ENCODE measurements around the gene NAV2.
"Not testable (repeated sequence)": the region's sequence is repeated elsewhere in the genome, so short reads cannot be mapped to it uniquely, and the experiment has no call there.

The NAV2 gene

DNA sequence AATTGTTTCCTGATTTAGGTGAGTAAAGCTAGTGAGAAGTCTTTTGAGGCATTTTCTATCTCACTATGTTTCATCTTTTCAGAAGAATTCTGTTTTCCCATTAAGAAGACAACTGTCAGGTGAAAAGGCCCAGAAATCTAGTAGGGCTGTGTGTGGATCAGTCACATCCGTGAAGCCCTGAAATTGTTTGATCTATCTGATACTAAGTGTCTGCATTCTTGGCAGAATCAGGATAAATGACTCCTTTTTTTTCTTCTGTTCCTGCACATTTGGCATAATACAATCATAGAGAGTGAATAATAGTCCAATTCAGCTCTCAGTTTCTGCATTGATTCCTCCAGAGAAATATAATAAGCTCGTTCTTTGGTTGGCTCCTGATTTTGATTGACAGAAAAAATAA is 208.3 kb downstream of the NAV2 start:
- DNase-seq (ENCODE audit: low read depth, low spot score), result no peak
- TF ChIP-seq, protein P1, sequence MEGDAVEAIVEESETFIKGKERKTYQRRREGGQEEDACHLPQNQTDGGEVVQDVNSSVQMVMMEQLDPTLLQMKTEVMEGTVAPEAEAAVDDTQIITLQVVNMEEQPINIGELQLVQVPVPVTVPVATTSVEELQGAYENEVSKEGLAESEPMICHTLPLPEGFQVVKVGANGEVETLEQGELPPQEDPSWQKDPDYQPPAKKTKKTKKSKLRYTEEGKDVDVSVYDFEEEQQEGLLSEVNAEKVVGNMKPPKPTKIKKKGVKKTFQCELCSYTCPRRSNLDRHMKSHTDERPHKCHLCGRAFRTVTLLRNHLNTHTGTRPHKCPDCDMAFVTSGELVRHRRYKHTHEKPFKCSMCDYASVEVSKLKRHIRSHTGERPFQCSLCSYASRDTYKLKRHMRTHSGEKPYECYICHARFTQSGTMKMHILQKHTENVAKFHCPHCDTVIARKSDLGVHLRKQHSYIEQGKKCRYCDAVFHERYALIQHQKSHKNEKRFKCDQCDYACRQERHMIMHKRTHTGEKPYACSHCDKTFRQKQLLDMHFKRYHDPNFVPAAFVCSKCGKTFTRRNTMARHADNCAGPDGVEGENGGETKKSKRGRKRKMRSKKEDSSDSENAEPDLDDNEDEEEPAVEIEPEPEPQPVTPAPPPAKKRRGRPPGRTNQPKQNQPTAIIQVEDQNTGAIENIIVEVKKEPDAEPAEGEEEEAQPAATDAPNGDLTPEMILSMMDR (IDR thresholded peaks at IDR 0.05; ENCODE audit: low read depth, low read length), result no peak
- in situ Hi-C loops (cut with HindIII; ENCODE audit: low sequenced_read_pairs), result no loop called here
- no peak overlapping the region for H3K4me3 ChIP-seq (ENCODE audit: low read depth, low read length)

DNA sequence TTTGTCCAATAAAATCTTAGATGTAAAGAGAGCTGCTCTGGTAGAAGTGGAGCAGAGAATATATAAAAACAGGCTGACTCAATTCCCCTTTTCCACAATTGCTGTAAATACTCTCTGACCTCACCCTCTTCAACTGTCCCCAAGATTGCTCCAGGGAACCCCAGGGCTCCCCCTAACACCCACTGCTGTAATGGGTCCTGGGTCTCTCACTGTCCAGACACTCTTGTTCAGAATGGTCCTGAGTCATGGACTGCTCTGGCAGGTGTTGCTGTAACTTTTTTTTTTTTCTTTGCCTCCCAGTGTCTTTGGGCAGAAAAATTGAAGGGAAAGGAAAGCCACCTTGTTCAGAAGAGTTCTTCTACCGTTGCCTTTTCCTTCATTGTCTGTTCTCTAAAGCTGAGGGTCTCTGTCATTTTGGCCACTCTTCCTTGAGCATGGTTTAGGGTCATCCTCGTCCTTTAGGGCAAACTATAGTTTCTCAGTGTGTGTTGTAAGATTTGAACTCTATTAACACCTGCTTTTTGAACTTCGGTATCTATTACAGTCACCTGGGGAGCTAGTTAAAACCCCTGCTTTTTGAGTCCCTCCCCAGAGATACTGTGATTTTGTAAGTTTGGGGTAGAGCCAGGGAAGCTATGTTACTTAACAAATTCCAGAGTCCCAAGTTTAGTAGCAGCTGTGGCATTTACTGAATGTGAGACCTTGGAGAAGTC is 209.5 kb downstream of the NAV2 start:
- no peak overlapping the region for H3K4me3 ChIP-seq (ENCODE audit: low read depth, low read length)
- no peak for DNase-seq (ENCODE audit: low read depth, low spot score)
- TF ChIP-seq, protein P1 (IDR thresholded peaks at IDR 0.05; ENCODE audit: low read depth, low read length), result no peak
- in situ Hi-C loops (cut with HindIII; ENCODE audit: low sequenced_read_pairs), result no loop called here

DNA sequence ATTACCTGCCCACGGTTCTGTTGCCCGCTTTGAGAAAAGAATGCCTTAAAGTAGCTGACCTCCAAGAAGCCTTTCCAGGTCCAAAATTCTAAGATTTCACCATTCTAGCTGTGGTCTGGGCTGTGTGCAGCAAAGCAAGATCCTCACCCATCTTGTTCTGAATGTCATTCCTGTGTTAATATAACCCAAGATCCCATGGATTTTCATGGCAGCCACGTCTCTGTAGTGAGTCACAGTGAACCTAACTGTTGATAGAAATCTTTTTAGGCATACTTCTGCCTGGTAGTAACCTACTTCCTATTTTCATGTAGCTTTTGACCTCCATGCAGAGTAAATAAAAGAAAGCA is 210.0 kb downstream of the NAV2 start:
- in situ Hi-C loops (cut with HindIII; ENCODE audit: low sequenced_read_pairs), result no loop called here
- no peak overlapping the region for H3K4me3 ChIP-seq (ENCODE audit: low read depth, low read length)
- DNase-seq (ENCODE audit: low read depth, low spot score), result no peak
- TF ChIP-seq, protein P1 (IDR thresholded peaks at IDR 0.05; ENCODE audit: low read depth, low read length), result no peak

DNA sequence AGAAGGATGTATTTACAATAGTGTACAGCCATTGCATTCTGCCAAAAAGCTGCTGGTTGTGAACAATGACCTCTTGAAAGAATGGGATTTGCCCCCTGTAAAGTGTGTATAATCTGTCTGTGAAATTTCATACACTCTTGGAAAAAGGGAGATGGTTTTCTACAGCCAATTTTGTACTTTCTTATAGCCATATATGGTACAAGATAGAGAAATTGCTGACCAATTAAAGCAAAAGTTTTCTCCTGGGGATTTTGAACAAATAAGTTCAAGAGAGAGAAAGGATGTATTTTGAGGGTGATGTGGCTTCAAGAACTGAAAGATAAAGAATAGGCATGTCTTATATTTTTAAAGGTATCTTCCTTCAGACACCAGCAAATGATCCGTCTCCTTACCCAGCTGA is 211.0 kb downstream of the NAV2 start:
- TF ChIP-seq, protein P1 (IDR thresholded peaks at IDR 0.05; ENCODE audit: low read depth, low read length), result no peak
- in situ Hi-C loops (cut with HindIII; ENCODE audit: low sequenced_read_pairs), result no loop called here
- H3K4me3 ChIP-seq (ENCODE audit: low read depth, low read length), result no peak overlapping the region
- DNase-seq (ENCODE audit: low read depth, low spot score), result no peak

DNA sequence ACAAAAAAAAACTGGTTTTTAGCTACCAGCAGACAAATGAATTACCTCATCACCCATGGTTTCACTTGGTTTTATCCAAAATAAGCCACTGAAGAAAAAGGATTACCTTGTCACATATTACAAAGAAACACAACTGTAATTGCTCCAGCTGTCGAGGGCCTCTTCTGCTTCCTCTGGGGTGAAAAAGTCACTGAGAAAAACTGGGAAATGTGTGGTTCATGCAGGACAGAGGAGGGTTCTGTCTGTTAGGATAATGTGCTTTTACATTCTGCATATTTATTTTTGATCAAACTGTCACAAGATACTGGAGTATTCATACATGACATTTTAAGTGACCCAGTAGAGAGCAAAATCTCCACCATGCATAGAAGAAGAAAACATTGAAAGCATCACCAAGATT is 211.7 kb downstream of the NAV2 start:
- in situ Hi-C loops (cut with HindIII; ENCODE audit: low sequenced_read_pairs), result no loop called here
- TF ChIP-seq, protein P1 (IDR thresholded peaks at IDR 0.05; ENCODE audit: low read depth, low read length), result no peak
- DNase-seq (ENCODE audit: low read depth, low spot score), result no peak
- H3K4me3 ChIP-seq (ENCODE audit: low read depth, low read length), result no peak overlapping the region

DNA sequence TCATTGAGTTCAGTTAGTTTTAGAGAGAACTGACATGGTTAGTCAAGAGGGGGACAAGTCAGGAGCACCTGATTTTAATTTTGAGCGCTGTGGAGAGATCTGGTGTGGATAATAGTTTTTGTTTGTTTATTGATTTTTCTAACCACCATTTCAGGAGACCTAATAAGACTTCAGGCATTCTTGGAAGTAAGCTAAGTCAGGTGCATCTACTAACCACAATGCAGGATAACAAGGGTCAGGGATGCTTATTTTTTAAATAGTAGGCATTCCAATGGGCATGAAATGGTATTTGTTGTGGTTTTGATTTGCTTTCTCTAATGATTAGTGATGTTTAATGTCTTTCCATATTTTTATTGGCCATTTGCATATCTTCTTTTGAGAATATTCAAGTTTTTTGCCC is 212.1 kb downstream of the NAV2 start:
- H3K4me3 ChIP-seq (ENCODE audit: low read depth, low read length), result no peak overlapping the region
- no peak for DNase-seq (ENCODE audit: low read depth, low spot score)
- in situ Hi-C loops (cut with HindIII; ENCODE audit: low sequenced_read_pairs), result no loop called here

DNA sequence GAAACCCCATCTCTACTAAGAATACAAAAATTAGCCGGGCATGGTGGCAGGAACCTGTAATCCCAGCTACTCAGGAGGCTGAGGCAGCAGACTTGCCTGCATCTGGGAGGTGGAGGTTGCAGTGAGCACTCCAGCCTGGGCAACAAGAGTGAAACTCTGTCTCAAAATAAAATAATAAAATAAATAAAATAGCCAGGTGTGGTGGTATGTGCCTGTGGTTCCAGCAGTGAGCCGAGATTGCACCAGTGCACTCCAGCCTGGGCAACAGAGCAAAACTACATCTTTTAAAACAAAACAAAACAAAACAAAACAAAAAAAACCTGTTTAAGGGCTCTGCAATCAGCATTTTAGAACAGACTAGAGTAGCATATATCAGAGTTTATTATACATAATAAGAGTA is 214.8 kb downstream of the NAV2 start:
- H3K4me3 ChIP-seq (ENCODE audit: low read depth, low read length); in situ Hi-C loops (cut with HindIII; ENCODE audit: low sequenced_read_pairs); DNase-seq (ENCODE audit: low read depth, low spot score): not testable (repeated sequence)

More for the DNA sequence above, 212.1 kb downstream of the NAV2 start:
- TF ChIP-seq, protein P1 (IDR thresholded peaks at IDR 0.05; ENCODE audit: low read depth, low read length), result no peak
